C4-2B (cell line): ENCODE data around the gene TNFAIP2.
A peak's percentile ranks its signal among the peaks of the same experiment; 100 is the strongest.

Experiments
- H3K27ac ChIP-seq: fragments of 450-650 bp; 2 replicates; pipeline ENCODE4 v1.5.1; 2017
- ZFX ChIP-seq: fragments of 450-650 bp; IDR thresholded peaks from 2 replicates; pipeline ENCODE4 v1.6.1; 2017
- TF ChIP-seq, protein P1 (sequence below): fragments of 450-650 bp; conservative IDR thresholded peaks from 2 replicates; pipeline ENCODE4 v1.5.1; 2017; ENCODE audit warnings: mild to moderate bottlenecking

The TNFAIP2 gene

DNA sequence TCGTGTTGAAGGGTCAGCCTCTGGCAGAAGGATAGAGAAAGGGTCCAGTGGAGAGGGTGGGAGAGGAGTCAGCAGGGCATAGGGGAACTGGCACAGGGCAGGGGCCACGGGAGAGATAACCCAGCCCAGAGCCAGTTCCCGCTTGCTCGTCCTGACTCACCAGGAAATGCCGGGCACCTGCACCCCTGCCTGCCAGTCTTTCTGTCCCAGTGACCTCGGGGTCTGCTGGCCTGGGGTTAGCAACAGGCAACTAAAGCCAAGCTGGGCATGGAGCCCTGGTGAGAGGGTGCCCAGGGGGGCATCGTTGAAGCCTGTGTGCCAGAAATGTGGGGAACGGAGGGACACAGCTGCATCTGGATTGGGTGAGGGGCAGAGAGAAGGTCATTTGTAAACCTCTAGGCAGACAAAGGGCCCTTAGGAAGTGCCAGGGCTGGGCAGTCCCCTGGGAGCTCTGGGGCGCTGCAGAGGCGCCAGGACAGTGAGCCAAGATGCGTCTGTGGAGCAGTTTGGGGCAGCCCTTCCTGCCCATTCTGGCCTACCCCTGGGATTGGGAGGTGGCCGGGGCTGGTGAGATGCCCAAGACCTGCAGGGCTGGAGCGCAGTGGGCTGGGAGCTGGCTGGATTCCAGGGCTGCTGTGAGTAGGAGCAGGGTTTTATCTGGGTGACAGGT is 5.5 kb downstream of the TNFAIP2 start:
- peak overlapping the region; percentile 19 for H3K27ac ChIP-seq
- TF ChIP-seq, protein P1, sequence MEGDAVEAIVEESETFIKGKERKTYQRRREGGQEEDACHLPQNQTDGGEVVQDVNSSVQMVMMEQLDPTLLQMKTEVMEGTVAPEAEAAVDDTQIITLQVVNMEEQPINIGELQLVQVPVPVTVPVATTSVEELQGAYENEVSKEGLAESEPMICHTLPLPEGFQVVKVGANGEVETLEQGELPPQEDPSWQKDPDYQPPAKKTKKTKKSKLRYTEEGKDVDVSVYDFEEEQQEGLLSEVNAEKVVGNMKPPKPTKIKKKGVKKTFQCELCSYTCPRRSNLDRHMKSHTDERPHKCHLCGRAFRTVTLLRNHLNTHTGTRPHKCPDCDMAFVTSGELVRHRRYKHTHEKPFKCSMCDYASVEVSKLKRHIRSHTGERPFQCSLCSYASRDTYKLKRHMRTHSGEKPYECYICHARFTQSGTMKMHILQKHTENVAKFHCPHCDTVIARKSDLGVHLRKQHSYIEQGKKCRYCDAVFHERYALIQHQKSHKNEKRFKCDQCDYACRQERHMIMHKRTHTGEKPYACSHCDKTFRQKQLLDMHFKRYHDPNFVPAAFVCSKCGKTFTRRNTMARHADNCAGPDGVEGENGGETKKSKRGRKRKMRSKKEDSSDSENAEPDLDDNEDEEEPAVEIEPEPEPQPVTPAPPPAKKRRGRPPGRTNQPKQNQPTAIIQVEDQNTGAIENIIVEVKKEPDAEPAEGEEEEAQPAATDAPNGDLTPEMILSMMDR = no peak
- TF ChIP-seq ZFX = no peak

DNA sequence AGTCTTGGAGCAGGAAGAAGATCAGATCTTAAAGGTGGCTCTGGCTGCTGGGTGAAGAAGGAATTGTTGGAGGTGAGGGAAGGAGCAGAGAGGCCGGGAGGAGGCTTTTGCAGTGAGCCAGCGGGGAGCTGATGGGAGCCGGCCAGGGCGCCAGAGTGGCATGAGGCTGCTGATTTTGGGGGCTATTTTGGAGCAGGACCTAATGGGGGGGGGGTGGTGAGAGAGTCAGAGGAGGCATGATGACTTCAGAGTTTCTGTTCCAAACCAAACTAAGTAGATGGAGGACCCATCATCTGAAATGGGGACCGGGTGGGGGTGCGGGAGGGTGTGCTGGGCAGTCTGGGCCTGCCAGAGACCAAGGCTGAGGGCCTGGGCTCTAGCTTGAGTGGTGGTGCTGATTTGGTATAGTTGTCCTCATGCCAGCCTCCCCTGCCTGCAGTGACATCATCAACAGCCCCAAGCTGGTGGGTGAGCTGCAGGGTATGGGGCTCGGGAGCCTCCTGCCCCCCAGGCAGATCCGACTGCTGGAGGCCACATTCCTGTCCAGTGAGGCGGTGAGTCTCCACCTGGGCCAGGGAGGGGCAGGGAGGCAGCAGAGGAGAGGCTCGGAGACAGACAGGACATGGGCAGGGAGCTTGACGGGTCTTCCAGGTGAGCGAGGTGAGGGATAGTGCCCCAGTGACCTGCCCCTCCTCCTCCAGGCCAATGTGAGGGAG is 6.2 kb downstream of the TNFAIP2 start:
- peak overlapping the region; percentile 19 for H3K27ac ChIP-seq
- TF ChIP-seq ZFX = no peak
- TF ChIP-seq, protein P1 = no peak

DNA sequence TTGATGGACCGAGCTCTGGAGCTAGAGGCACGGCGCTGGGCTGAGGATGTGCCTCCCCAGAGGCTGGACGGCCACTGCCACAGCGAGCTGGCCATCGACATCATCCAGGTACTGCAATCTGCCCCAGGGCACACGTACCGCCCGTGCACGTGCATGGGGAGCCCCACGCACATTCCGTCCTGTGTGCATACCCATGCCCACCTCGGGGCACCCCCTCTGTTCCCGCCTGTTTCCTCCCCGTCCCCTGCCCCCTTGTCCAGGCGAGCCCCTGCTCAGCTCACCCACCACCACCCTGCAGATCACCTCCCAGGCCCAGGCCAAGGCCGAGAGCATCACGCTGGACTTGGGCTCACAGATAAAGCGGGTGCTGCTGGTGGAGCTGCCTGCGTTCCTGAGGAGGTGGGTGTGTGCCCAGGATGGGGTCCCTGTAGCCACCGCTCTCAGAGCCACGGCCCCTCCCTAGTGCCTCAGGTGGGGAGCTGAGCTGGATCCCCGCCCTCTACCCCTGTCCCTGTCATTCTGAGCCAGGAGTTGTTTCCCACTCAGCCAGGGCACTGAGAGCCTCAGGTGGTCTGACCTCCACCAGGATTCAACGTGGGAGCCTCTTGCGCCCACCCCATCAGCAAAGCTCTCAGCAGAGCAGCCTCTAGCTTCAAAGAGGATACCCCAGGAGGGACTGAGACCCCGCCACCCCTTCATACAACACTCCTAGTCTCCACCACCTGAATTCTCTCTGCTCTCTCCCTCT is 6.9 kb downstream of the TNFAIP2 start:
- TF ChIP-seq, protein P1 = no peak
- no peak for TF ChIP-seq ZFX
- H3K27ac ChIP-seq = no peak overlapping the region

DNA sequence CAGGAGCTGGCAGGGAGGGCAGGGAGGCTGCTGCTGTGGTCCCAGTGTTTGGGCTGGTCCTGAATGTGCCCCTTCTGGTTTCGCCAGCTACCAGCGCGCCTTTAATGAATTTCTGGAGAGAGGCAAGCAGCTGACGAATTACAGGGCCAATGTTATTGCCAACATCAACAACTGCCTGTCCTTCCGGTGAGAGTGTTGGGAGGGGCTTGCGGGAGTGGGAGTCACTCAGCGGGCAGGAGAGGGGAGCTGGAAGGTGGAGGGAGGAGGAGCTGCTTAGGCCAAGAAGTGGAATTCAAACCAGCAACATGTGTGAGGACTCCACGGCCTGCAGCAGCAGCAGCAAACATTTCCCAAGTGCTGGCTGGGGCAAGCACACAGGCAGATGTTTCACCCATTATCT is 7.7 kb downstream of the TNFAIP2 start:
- TF ChIP-seq ZFX = no peak
- TF ChIP-seq, protein P1 = no peak
- no peak overlapping the region for H3K27ac ChIP-seq

DNA sequence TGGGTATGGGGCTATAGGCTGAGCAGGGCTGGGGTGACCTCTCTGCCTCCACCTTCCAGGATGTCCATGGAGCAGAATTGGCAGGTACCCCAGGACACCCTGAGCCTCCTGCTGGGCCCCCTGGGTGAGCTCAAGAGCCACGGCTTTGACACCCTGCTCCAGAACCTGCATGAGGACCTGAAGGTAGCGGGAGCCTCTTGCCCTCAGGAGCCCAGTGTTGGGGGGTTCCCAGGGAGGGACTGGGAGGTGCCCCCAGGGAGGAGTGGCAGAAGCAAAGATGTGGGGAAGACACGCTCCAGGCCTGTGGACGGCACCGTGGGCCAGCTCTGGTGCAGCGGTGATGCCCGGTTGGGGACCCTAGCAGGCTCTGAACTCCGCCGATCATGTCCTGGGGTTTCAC is 8.3 kb downstream of the TNFAIP2 start:
- H3K27ac ChIP-seq = no peak overlapping the region
- TF ChIP-seq ZFX = no peak
- TF ChIP-seq, protein P1 = no peak

DNA sequence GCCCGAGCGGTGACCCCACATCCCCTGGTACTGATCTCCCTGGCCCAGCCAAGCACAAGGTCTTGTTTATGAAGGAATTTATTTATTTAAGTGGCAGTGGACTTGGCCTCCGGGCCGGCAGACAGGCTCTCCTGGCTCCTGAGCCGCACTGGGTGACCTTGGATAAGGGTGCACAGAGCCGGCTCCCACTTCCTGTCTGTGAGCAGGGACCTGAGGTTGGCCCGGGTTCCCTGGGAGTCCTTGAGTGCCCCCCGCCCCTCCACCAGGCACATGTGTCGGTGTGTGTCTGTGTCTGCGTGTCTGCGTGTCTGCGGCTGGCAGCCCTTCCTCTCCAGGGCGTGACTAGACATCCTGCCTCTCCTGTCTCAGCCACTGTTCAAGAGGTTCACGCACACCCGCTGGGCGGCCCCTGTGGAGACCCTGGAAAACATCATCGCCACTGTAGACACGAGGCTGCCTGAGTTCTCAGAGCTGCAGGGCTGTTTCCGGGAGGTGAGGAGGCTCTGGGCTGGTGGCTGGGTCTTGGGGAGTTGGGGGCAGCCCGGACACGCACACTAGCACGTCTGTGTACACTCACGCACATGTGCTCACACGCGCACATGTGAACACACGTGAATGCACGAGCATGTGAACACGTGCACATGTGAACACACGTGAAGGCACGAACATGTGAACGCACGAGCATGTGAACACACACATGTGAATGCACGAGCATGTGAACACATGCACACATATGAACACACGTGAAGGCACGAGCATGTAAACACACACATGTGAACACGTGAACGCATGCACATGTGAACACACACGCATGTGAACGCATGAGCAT is 9.3 kb downstream of the TNFAIP2 start:
- TF ChIP-seq, protein P1 = no peak
- TF ChIP-seq ZFX = no peak
- no peak overlapping the region for H3K27ac ChIP-seq
